ENCODE data around the gene FAM171A2. TPM values are rescaled to one million over a fixed set of nuclear protein-coding genes. Genes with fewer than 3 reads are reported as not detected.
"Not testable (repeated sequence)": the region's sequence is repeated elsewhere in the genome, so short reads cannot be mapped to it uniquely, and the experiment has no call there.

Gene FAM171A2
- polyA plus RNA-seq, 2 of the 4 experiments (the other 2 are of a cell fraction), result 1.8 to 3.9 TPM

GRCh38 chr17:44343510-44344209 is 20.0 kb downstream of the FAM171A2 start:
- no peak overlapping the region for H3K4me3 ChIP-seq
- POLR2A ChIA-PET, result no interaction called here
- no peak for TF ChIP-seq NPAS2 (CRISPR knock-in tag; IDR thresholded peaks at IDR 0.05; ENCODE audit: borderline replicate concordance)
- no peak for TF ChIP-seq CBX8 (IDR thresholded peaks at IDR 0.05)
- TF ChIP-seq CEBPB (IDR thresholded peaks at IDR 0.05), result no peak
- no peak for TF ChIP-seq REST (IDR thresholded peaks at IDR 0.05)
- no peak for TF ChIP-seq GATA3 (IDR thresholded peaks at IDR 0.05; ENCODE audit: borderline replicate concordance)
- no peak for TF ChIP-seq SMC3 (IDR thresholded peaks at IDR 0.05)
- TF ChIP-seq HDAC2 (IDR thresholded peaks at IDR 0.05), result no peak
- TF ChIP-seq ESRRA (IDR thresholded peaks at IDR 0.05; ENCODE audit: borderline replicate concordance, low read length), result no peak
- no peak for TF ChIP-seq BCL3 (IDR thresholded peaks at IDR 0.05)
- TF ChIP-seq EHMT2 (IDR thresholded peaks at IDR 0.05; ENCODE audit: low read depth), result no peak
- no peak for TF ChIP-seq PBX3 (IDR thresholded peaks at IDR 0.05)
- TF ChIP-seq TFCP2L1 (CRISPR knock-in tag; IDR thresholded peaks at IDR 0.05), result no peak
- TF ChIP-seq ZSCAN20 (CRISPR knock-in tag; IDR thresholded peaks at IDR 0.05), result no peak
- no peak for TF ChIP-seq NFE2L2 (conservative IDR thresholded peaks at IDR 0.05; ENCODE audit: low read length)
- TF ChIP-seq POLR2AphosphoS2 (conservative IDR thresholded peaks at IDR 0.05; ENCODE audit: low read length), result no peak
- no peak for TF ChIP-seq EP300 (IDR thresholded peaks at IDR 0.05)
- no peak for TF ChIP-seq HEYL (CRISPR knock-in tag; IDR thresholded peaks at IDR 0.05)
- no peak for TF ChIP-seq HOXB13 (CRISPR knock-in tag; IDR thresholded peaks at IDR 0.05; ENCODE audit: low read depth)
- no peak for TF ChIP-seq FOXS1 (CRISPR knock-in tag; IDR thresholded peaks at IDR 0.05)
- TF ChIP-seq RARB (CRISPR knock-in tag; IDR thresholded peaks at IDR 0.05), result no peak
- FAIRE-seq (no peak), DNase-seq (ENCODE audit: low read depth in 1 of 2, low spot score in 1 of 2) (no peak), ATAC-seq (no peak)
- H3K27ac ChIP-seq, result no peak overlapping the region
- no peak overlapping the region for H3K4me2 ChIP-seq
- peaks cover 11% of the 10 kb centered on the region for H3K4me1 ChIP-seq
- WGBS (ENCODE audit: missing lambda C conversion rate), result 56% methylated on average over 11 of the region's 11 CpGs
- CTCF ChIA-PET, result interaction anchor here (0.7 to 17.9 kb wide), 8 partner anchors 10 to 189 kb away, joined by 3 to 327 read pairs (median 6); partner anchors contain the start of genes FAM171A2 and UBTF
- H3K9me3 ChIP-seq, result no peaks in the 10 kb centered on the region

GRCh38 chr17:44340553-44340952 is 23.1 kb downstream of the FAM171A2 start:
- DNase-seq (ENCODE audit: low read depth in 1 of 2, low spot score in 1 of 2); H3K9me3 ChIP-seq; H3K4me3 ChIP-seq; H3K4me2 ChIP-seq; H3K27ac ChIP-seq; FAIRE-seq; ATAC-seq; H3K4me1 ChIP-seq; POLR2A ChIA-PET: not testable (repeated sequence)
- WGBS (ENCODE audit: missing lambda C conversion rate), result 54% methylated on average over 5 of the region's 5 CpGs
- CTCF ChIA-PET, result interaction anchor here (0.7 to 17.9 kb wide), 5 partner anchors 7 to 127 kb away, joined by 3 to 327 read pairs (median 25); partner anchors contain the start of gene FAM171A2
